ENCODE measurements around the gene LMBRD1. TPM values are rescaled to one million over a fixed set of nuclear protein-coding genes. Genes with fewer than 3 reads are reported as not detected.

The LMBRD1 gene
- total RNA-seq, 1 donor from 2014 or later = 40.7 TPM

- DNase-seq (ENCODE audit: extremely low spot score, unreplicated experiment) = no peak
- Mint-ChIP-seq H3K4me3 (ENCODE audit: unreplicated experiment) (no peak overlapping the region), H3K27me3 (ENCODE audit: unreplicated experiment) (no peaks in the 10 kb centered on the region), H3K27ac (ENCODE audit: unreplicated experiment) (no peak overlapping the region), H3K9me3 (ENCODE audit: unreplicated experiment) (peaks cover 9% of the 10 kb centered on the region), H3K4me1 (ENCODE audit: unreplicated experiment) (peaks cover 4% of the 10 kb centered on the region), H3K36me3 (ENCODE audit: unreplicated experiment) (no peaks in the 10 kb centered on the region)
- no peak for TF ChIP-seq CTCF (IDR thresholded peaks at IDR 0.05)
These were observed 40.4 kb downstream of the LMBRD1 start for GRCh38 chr6:69756366-69756765.

GRCh38 chr6:69735027-69735426 lies 61.8 kb downstream of the LMBRD1 start:
- no peaks in the 10 kb centered on the region for H3K9me3 Mint-ChIP-seq (ENCODE audit: unreplicated experiment)
- no peak overlapping the region for H3K4me3 Mint-ChIP-seq (ENCODE audit: unreplicated experiment)
- no peaks in the 10 kb centered on the region for H3K4me1 Mint-ChIP-seq (ENCODE audit: unreplicated experiment)
- H3K36me3 Mint-ChIP-seq (ENCODE audit: unreplicated experiment) = peaks cover 4% of the 10 kb centered on the region
- H3K27ac Mint-ChIP-seq (ENCODE audit: unreplicated experiment) = no peak overlapping the region
- TF ChIP-seq CTCF (IDR thresholded peaks at IDR 0.05) = no peak
- no peak for DNase-seq (ENCODE audit: extremely low spot score, unreplicated experiment)
- H3K27me3 Mint-ChIP-seq (ENCODE audit: unreplicated experiment) = no peaks in the 10 kb centered on the region

- H3K27me3 Mint-ChIP-seq (ENCODE audit: unreplicated experiment) = no peaks in the 10 kb centered on the region
- no peak for DNase-seq (ENCODE audit: extremely low spot score, unreplicated experiment)
These were observed 64.2 kb downstream of the LMBRD1 start for GRCh38 chr6:69732640-69733039.

DNA sequence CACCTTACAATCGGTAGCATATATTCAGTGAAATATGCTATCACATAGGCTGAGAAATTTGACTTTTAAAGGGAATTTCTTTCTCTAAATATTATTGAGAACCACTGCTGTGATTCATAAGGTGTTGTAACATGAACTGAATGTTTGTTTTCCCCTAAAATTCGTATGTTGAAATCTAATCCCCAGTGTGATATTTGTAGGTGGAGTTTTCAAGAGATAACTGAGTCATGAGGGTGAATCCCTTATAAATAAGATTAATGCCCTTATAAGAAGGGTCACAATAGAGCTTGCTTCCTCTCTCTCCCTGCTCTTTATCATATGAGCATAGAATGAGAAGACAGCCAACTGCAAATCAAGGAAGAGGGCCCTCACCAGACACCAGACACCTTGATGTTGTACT lies 64.8 kb downstream of the LMBRD1 start:
- no peaks in the 10 kb centered on the region for H3K9me3 Mint-ChIP-seq (ENCODE audit: unreplicated experiment)
- TF ChIP-seq CTCF (IDR thresholded peaks at IDR 0.05) = no peak
- no peaks in the 10 kb centered on the region for H3K27me3 Mint-ChIP-seq (ENCODE audit: unreplicated experiment)
- H3K36me3 Mint-ChIP-seq (ENCODE audit: unreplicated experiment) = no peaks in the 10 kb centered on the region
- H3K4me1 Mint-ChIP-seq (ENCODE audit: unreplicated experiment) = no peaks in the 10 kb centered on the region
- no peak overlapping the region for H3K4me3 Mint-ChIP-seq (ENCODE audit: unreplicated experiment)
- no peak for DNase-seq (ENCODE audit: extremely low spot score, unreplicated experiment)
- H3K27ac Mint-ChIP-seq (ENCODE audit: unreplicated experiment) = no peak overlapping the region

More at GRCh38 chr6:69732640-69733039, 64.2 kb downstream of the LMBRD1 start:
- peak; percentile 50 for TF ChIP-seq CTCF (IDR thresholded peaks at IDR 0.05)
- Mint-ChIP-seq H3K36me3 (ENCODE audit: unreplicated experiment) (no peaks in the 10 kb centered on the region), H3K27ac (ENCODE audit: unreplicated experiment) (no peak overlapping the region), H3K4me1 (ENCODE audit: unreplicated experiment) (no peaks in the 10 kb centered on the region), H3K9me3 (ENCODE audit: unreplicated experiment) (no peaks in the 10 kb centered on the region), H3K4me3 (ENCODE audit: unreplicated experiment) (no peak overlapping the region)

- no peak for DNase-seq (ENCODE audit: extremely low spot score, unreplicated experiment)
- no peak overlapping the region for H3K27ac Mint-ChIP-seq (ENCODE audit: unreplicated experiment)
- TF ChIP-seq CTCF (IDR thresholded peaks at IDR 0.05) = peak; percentile 60
- no peaks in the 10 kb centered on the region for H3K4me1 Mint-ChIP-seq (ENCODE audit: unreplicated experiment)
- H3K9me3 Mint-ChIP-seq (ENCODE audit: unreplicated experiment) = peaks cover 14% of the 10 kb centered on the region
- H3K36me3 Mint-ChIP-seq (ENCODE audit: unreplicated experiment) = peaks cover 17% of the 10 kb centered on the region
- no peak overlapping the region for H3K4me3 Mint-ChIP-seq (ENCODE audit: unreplicated experiment)
- no peaks in the 10 kb centered on the region for H3K27me3 Mint-ChIP-seq (ENCODE audit: unreplicated experiment)
These were observed 66.8 kb downstream of the LMBRD1 start for GRCh38 chr6:69729870-69730449.

Measured in osteocyte (in vitro differentiated cells).